Endothelial cell (in vitro differentiated cells): ENCODE results near the gene C3orf18. TPM values are rescaled to one million over a fixed set of nuclear protein-coding genes. Genes with fewer than 3 reads are reported as not detected.

ENCODE experiments used
- DNase-seq: peaks from one replicate; pipeline ENCODE4 v3.0.0; 2021; ENCODE audit warnings: low spot score
- H3K27ac Mint-ChIP-seq: one replicate; pipeline ENCODE4 v1.8.0; 2021; ENCODE audit warnings: mixed read lengths, inconsistent platforms; ENCODE audit not compliant: unreplicated experiment
- H3K27me3 Mint-ChIP-seq: one replicate; pipeline ENCODE4 v1.8.0; 2021; ENCODE audit warnings: mild to moderate bottlenecking, moderate library complexity, mixed read lengths, inconsistent platforms; ENCODE audit not compliant: unreplicated experiment
- H3K36me3 Mint-ChIP-seq: one replicate; pipeline ENCODE4 v1.8.0; 2021; ENCODE audit warnings: mild to moderate bottlenecking, low read depth, mixed read lengths, inconsistent platforms; ENCODE audit not compliant: unreplicated experiment
- H3K4me1 Mint-ChIP-seq: one replicate; pipeline ENCODE4 v1.8.0; 2021; ENCODE audit warnings: mild to moderate bottlenecking, mixed read lengths, inconsistent platforms; ENCODE audit not compliant: unreplicated experiment
- H3K4me3 Mint-ChIP-seq: one replicate; pipeline ENCODE4 v1.8.0; 2021; ENCODE audit warnings: mild to moderate bottlenecking, mixed read lengths, inconsistent platforms; ENCODE audit not compliant: unreplicated experiment
- H3K9me3 Mint-ChIP-seq: one replicate; pipeline ENCODE4 v1.8.0; 2021; ENCODE audit warnings: mixed read lengths, inconsistent platforms; ENCODE audit not compliant: unreplicated experiment
- total RNA-seq: library from RNA; stranded (reverse); fragmentation: NEBNext Ultra II Directional; extraction: Animal tissue kit (Norgen Biotek cat#: 25700); gene quantifications from one replicate; pipeline ENCODE4 v1.2.1, GENCODE V29; 2021; ENCODE audit not compliant: unreplicated experiment
- TF ChIP-seq, protein P1 (sequence below): fragments of 200-600 bp; sonication (generic); IDR thresholded peaks from one replicate; pipeline ENCODE4 v1.5.0; 2021; ENCODE audit warnings: antibody characterized with exemption; ENCODE audit not compliant: unreplicated experiment

C3orf18 gene
- total RNA-seq, 1 donor from 2014 or later, result 4.0 TPM

DNA sequence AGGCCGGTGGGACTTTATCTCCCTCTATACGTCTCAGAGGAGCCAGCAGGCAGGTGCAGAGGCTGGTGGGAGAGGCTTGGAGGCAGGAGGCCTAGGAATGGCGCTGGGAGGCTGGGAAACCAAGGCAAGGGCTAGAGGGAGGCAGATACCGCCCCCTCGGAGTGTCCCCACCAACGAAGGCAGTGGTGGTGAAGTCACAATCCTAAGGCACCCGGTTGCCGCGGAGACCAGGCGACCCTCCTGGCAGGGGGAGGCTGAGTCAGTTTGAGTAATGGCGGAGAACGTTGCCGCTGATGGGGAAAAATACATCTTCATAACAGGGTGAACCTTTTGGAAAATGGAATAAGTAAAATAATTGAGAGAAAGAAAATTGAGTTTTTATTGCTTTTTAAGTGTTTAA is 34.2 kb downstream of the C3orf18 start:
- TF ChIP-seq, protein P1, sequence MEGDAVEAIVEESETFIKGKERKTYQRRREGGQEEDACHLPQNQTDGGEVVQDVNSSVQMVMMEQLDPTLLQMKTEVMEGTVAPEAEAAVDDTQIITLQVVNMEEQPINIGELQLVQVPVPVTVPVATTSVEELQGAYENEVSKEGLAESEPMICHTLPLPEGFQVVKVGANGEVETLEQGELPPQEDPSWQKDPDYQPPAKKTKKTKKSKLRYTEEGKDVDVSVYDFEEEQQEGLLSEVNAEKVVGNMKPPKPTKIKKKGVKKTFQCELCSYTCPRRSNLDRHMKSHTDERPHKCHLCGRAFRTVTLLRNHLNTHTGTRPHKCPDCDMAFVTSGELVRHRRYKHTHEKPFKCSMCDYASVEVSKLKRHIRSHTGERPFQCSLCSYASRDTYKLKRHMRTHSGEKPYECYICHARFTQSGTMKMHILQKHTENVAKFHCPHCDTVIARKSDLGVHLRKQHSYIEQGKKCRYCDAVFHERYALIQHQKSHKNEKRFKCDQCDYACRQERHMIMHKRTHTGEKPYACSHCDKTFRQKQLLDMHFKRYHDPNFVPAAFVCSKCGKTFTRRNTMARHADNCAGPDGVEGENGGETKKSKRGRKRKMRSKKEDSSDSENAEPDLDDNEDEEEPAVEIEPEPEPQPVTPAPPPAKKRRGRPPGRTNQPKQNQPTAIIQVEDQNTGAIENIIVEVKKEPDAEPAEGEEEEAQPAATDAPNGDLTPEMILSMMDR, result no peak
- no peak overlapping the region for H3K27ac Mint-ChIP-seq
- H3K4me1 Mint-ChIP-seq, result peaks cover 5% of the 10 kb centered on the region
- H3K27me3 Mint-ChIP-seq, result peaks cover 12% of the 10 kb centered on the region
- H3K36me3 Mint-ChIP-seq, result no peaks in the 10 kb centered on the region
- no peaks in the 10 kb centered on the region for H3K9me3 Mint-ChIP-seq
- no peak for DNase-seq
- H3K4me3 Mint-ChIP-seq, result no peak overlapping the region

DNA sequence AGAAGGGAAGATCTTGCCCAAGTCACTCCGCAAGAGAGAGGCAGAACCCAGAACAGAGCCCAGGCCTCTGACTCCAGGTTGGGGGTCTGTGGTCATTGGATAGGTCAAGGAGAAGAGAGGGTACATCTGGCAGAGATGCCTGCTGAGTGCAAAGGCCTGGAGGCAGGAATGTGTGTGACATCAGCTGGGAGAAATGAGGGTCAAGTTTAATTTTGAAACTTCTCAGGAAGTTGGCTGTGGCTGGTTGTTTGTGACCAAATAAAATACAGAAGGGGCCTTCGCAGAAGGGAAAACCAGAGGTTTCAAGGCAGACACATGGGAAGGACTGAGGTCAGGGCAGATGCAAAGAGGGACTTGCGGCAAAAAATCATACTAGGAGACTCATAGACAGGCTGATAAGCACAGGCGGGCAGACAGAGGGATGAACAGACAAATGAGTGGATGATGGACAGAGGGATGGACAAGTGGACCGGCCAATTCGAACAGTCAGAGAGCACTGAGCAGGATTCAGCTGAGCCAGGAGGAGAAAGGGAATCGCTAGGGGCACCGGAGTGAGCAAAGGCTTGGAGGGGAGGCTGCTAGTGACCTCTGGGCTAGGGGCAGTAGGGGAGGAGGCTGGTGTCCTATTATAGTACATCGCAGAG is 35.4 kb downstream of the C3orf18 start:
- H3K36me3 Mint-ChIP-seq, result no peaks in the 10 kb centered on the region
- peak overlapping the region; percentile 0 for H3K4me3 Mint-ChIP-seq
- TF ChIP-seq, protein P1, result peak; percentile 25
- H3K27me3 Mint-ChIP-seq, result peaks cover 12% of the 10 kb centered on the region
- H3K27ac Mint-ChIP-seq, result no peak overlapping the region
- DNase-seq, result no peak
- no peaks in the 10 kb centered on the region for H3K9me3 Mint-ChIP-seq
- H3K4me1 Mint-ChIP-seq, result peaks cover 5% of the 10 kb centered on the region

DNA sequence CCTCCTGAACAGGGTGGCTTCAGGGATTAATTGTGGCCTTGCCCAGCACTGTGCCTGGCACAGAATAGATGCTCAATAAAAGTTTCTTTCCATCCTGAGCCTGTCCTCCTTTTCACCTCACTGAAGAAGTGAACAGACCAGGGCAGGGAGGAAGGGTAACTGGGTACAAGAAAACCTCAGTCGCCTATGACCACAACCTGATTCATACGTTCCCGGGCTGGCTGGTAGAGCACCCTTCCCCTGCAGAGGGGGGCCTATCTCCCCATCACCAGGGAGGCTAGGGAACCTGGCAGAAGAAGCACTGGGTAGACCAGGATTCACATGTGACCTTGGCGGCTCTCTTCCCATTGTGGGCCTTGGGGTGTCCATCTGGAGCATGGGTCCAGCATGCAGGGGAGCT is 36.3 kb downstream of the C3orf18 start:
- Mint-ChIP-seq H3K36me3 (no peaks in the 10 kb centered on the region), H3K27ac (no peak overlapping the region), H3K27me3 (peaks cover 10% of the 10 kb centered on the region), H3K4me3 (no peak overlapping the region), H3K4me1 (peaks cover 3% of the 10 kb centered on the region), H3K9me3 (no peaks in the 10 kb centered on the region)
- TF ChIP-seq, protein P1, result no peak
- no peak for DNase-seq

DNA sequence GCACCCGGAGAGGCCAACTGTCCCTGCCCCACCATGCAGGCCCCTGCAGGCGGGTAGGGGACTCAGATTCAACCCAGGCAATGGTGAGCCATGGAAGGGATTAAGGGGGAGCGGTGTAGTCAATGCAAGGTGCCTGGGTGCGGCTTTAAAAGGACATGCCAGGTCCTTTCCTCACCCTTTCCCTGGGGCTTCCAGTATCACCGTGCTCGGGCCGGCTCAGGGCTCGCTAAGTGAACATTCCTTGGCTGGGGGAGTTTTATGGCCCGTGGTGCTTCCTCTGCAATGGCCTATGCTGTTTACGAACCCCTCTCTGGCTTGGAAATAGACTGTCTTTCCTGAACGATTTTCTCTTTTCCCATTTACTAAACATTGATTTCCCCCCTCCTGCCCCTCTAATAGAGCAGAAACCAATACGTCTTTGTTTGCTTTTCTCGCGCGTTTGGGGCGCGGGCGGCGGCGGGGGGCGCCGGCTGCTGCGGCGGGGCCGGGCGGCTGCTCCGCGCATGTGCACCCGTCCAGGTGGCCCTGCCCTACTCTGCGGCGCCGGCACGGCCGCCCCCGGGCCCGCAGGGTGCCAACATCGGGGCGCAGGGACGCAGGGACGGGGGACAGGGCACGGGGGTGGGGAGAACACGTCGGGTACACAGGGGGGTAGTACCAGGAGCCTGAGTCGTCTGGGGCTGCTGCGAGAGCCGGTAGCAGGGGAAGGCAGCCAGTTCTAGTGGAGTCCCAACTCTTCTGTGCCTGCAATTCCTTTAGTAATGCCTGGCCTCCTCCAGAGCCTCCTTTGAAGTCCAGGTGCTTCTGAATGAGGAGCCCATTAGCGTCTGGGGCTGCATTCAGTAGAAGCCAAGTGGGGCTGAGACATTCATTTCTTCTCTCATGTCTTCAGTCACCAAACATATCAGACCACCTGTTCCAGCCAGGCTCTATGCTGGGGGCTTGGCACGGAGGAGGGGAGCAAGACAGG is 37.3 kb downstream of the C3orf18 start:
- TF ChIP-seq, protein P1, result no peak
- no peak for DNase-seq
- Mint-ChIP-seq H3K9me3 (no peaks in the 10 kb centered on the region), H3K36me3 (no peaks in the 10 kb centered on the region), H3K27ac (no peak overlapping the region), H3K4me1 (peaks cover 3% of the 10 kb centered on the region), H3K4me3 (no peak overlapping the region), H3K27me3 (peaks cover 12% of the 10 kb centered on the region)

DNA sequence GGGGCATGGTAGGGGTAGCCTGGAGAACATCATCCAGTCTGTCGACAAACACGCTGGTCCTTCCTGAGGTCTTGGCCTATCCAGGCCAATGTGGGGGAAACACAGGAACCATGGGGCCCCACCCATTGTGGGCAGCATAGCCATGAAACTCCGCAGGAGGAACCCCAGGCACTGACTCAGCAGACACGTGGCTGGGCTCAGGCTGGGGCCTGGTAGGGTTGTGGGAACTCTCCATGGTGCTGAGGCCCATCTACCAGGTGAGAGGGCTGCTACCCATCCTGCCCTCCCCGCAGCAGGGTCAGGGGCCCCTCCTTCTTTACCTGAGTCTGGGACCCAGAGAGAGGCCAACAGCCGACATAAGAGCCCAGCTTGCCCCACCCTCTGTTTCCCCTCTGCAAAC is 41.6 kb downstream of the C3orf18 start:
- Mint-ChIP-seq H3K9me3 (no peaks in the 10 kb centered on the region), H3K4me3 (no peak overlapping the region), H3K36me3 (no peaks in the 10 kb centered on the region), H3K4me1 (peaks cover 3% of the 10 kb centered on the region), H3K27me3 (peaks cover 12% of the 10 kb centered on the region), H3K27ac (no peak overlapping the region)
- DNase-seq, result peak; percentile 56
- TF ChIP-seq, protein P1, result no peak
